Ureter (tissue), 1 donor: Measurements from ENCODE around the gene PPP1R1A. TPM values are rescaled to one million over a fixed set of nuclear protein-coding genes. Genes with fewer than 3 reads are reported as not detected.

Experiments
- DNase-seq: peaks from one replicate; pipeline ENCODE4 v3.0.0-alpha.2; 2020; ENCODE audit warnings: low spot score
- total RNA-seq: library from RNA; stranded (reverse); gene quantifications from one replicate; pipeline ENCODE4 v1.2.4, GENCODE V29; 2023
- donor health status: DM: yes; HTN: yes; CAD: no.

The PPP1R1A gene
- total RNA-seq, 1 donor from 2014 or later: 1.1 TPM

GRCh38 chr12:54535474-54535873, 53.0 kb downstream of the PPP1R1A start:
- no peak for DNase-seq

- no peak for DNase-seq
Measured at GRCh38 chr12:54529581-54529980, 58.9 kb downstream of the PPP1R1A start.

Other genes with a start within 250 kb of the PPP1R1A start
- 0.34 TPM for gene GPR84, start 224.2 kb downstream of the PPP1R1A start, total RNA-seq
- 88.4 TPM for gene ZNF385A, start 203.9 kb downstream of the PPP1R1A start, total RNA-seq
- 117 TPM for gene ITGA5, start 169.4 kb downstream of the PPP1R1A start, total RNA-seq
- 0.62 TPM for gene GTSF1, start 115.1 kb downstream of the PPP1R1A start, total RNA-seq
- 17.4 TPM for gene NCKAP1L, start 90.9 kb downstream of the PPP1R1A start, total RNA-seq
- gene PDE1B, start 39.1 kb downstream of the PPP1R1A start, total RNA-seq: 5.5 TPM
- gene LACRT, start 46.2 kb upstream of the PPP1R1A start, total RNA-seq: not detected
- gene DCD, start 59.7 kb upstream of the PPP1R1A start, total RNA-seq: not detected